Loucy (cell line): ENCODE data around the gene CNIH3.

Source experiments
- H2AFZ ChIP-seq: fragments of 200-600 bp; sonication (generic); 2 replicates; pipeline ENCODE4 v1.6.0; 2016; ENCODE audit warnings: antibody characterized with exemption, mild to moderate bottlenecking, low read length, moderate library complexity
- H3F3A ChIP-seq: fragments of 200-600 bp; 2 replicates; pipeline ENCODE4 v1.6.0; 2016; ENCODE audit warnings: antibody characterized with exemption, low read depth, mild to moderate bottlenecking
- H3K27me3 ChIP-seq: fragments of 200-600 bp; sonication (generic); 2 replicates; pipeline ENCODE4 v1.6.1; 2014; ENCODE audit warnings: low read length, mild to moderate bottlenecking; ENCODE audit not compliant: insufficient read depth, poor library complexity, severe bottlenecking
- H3K36me3 ChIP-seq: fragments of 200-600 bp; sonication (generic); 2 replicates; pipeline ENCODE4 v1.6.1; 2016; ENCODE audit warnings: low read length; ENCODE audit not compliant: insufficient read depth
- H3K4me1 ChIP-seq: fragments of 200-600 bp; sonication (generic); 2 replicates; pipeline ENCODE4 v1.5.1; 2014; ENCODE audit warnings: low read length, mild to moderate bottlenecking; ENCODE audit not compliant: insufficient read depth, poor library complexity, severe bottlenecking
- H3K4me2 ChIP-seq: fragments of 200-600 bp; sonication (generic); 2 replicates; pipeline ENCODE4 v1.6.0; 2014; ENCODE audit warnings: antibody characterized with exemption, low read length, low read depth, mild to moderate bottlenecking; ENCODE audit not compliant: poor library complexity, severe bottlenecking
- H3K4me3 ChIP-seq: fragments of 200-600 bp; sonication (generic); 2 replicates; pipeline ENCODE4 v1.5.1; 2014; ENCODE audit warnings: low read length, mild to moderate bottlenecking, mixed read lengths; ENCODE audit not compliant: poor library complexity, severe bottlenecking
- H3K79me2 ChIP-seq: fragments of 200-600 bp; sonication (generic); 2 replicates; pipeline ENCODE4 v1.6.1; 2014; ENCODE audit warnings: low read length; ENCODE audit not compliant: insufficient read depth
- H3K9ac ChIP-seq: fragments of 200-600 bp; sonication (generic); 2 replicates; pipeline ENCODE4 v1.6.0; 2014; ENCODE audit warnings: mild to moderate bottlenecking, low read depth, low read length, moderate library complexity; ENCODE audit not compliant: poor library complexity, severe bottlenecking
- H3K9me2 ChIP-seq: fragments of 200-600 bp; sonication (generic); replicated peaks from 2 replicates; pipeline ENCODE4 v1.6.1; 2016; ENCODE audit warnings: low read depth, low read length, mixed read lengths
- H3K9me3 ChIP-seq: fragments of 200-600 bp; sonication (generic); 2 replicates; pipeline ENCODE4 v1.6.1; 2014; ENCODE audit warnings: mild to moderate bottlenecking, antibody characterized with exemption, low read length, low read depth; ENCODE audit not compliant: insufficient read depth
- H4K20me1 ChIP-seq: fragments of 200-600 bp; sonication (generic); 2 replicates; pipeline ENCODE4 v1.6.0; 2014; ENCODE audit warnings: antibody characterized with exemption, low read length, mild to moderate bottlenecking; ENCODE audit not compliant: insufficient read depth, poor library complexity, severe bottlenecking
- EZH2phosphoT487 ChIP-seq: fragments of 200-600 bp; IDR thresholded peaks from 2 replicates; pipeline ENCODE4 v1.6.1; 2018; ENCODE audit warnings: antibody characterized with exemption, mild to moderate bottlenecking, moderate library complexity, borderline replicate concordance
- TF ChIP-seq, protein P1 (sequence below): fragments of 200-600 bp; sonication (generic); conservative IDR thresholded peaks from 2 replicates; pipeline ENCODE4 v1.5.1; 2014; ENCODE audit warnings: mild to moderate bottlenecking, antibody characterized with exemption, low read length

CNIH3 gene

DNA sequence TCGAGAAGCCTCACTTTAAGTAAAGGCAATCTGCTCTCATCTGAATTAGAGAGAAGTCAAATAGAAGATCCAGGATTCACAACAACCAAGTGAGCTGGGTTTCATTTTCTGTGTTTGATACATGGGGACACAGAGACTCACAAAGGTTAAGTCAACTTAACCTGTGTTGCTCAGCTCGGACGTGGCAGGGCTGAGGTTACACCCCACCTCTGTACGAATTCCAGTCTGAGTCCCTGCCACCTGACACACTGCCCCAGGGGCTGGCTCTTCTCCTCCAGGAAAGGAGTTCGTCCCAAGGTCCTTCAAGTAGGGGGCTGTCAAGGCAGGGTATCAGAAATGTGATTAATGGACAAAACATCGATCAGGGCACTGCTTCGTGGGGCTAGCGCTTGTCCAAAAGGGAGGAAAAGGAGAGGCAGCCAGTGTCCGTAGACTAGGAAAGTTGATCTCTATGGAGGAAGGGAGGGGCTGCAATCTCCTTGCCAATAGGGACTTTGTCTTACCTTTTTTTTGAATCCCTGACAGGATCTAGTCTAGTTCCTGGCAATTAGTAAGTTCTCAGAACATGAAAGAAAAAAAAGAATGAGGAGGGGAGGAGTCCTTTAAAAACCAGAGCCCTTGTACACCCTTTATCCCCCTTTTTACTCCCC lies 116.4 kb downstream of the CNIH3 start:
- no peak overlapping the region for H3K4me2 ChIP-seq

DNA sequence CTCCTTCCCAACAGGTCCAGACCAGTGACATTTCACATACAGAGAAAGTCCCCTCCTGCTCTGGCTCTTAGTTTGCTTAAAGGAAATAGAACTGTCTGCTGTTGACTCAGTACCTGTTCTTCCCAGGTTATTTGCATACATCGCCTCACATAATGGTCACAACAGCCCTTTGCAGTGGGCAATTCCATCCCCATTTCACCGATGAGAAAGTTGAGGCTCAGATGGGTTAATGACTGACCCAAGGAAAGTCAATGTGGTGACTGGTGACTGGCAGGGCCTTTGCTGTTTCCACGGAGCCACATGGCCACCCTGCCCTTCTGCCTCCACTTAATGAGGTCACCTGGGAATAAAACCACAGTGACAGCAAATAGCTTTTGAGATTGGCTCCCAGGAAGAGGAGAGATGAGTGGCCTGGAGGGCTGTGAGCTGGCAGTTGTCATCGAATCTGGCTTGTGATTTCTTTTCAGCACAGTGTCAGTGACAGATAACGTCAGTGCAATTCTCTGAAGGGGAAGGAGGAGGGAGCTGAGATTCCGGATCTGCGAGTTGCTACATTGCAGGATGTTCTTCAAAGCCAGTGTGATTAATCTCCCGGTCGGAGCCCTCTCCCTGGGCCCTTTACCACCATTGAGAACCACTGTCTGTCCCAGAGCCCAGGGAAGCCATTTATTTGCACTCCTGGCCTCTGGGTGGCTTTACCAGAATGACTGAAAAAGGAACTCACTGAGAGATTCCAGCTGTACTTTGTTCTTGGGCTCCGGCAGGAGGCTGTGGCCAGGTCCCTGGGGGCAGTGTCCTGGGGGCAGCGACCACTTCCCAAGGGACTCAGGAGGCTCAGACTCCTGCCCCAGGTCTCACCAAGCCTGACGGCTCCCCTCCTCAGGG lies 117.2 kb downstream of the CNIH3 start:
- TF ChIP-seq, protein P1, sequence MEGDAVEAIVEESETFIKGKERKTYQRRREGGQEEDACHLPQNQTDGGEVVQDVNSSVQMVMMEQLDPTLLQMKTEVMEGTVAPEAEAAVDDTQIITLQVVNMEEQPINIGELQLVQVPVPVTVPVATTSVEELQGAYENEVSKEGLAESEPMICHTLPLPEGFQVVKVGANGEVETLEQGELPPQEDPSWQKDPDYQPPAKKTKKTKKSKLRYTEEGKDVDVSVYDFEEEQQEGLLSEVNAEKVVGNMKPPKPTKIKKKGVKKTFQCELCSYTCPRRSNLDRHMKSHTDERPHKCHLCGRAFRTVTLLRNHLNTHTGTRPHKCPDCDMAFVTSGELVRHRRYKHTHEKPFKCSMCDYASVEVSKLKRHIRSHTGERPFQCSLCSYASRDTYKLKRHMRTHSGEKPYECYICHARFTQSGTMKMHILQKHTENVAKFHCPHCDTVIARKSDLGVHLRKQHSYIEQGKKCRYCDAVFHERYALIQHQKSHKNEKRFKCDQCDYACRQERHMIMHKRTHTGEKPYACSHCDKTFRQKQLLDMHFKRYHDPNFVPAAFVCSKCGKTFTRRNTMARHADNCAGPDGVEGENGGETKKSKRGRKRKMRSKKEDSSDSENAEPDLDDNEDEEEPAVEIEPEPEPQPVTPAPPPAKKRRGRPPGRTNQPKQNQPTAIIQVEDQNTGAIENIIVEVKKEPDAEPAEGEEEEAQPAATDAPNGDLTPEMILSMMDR, result no peak
- TF ChIP-seq EZH2phosphoT487, result no peak
- Histone ChIP-seq H3K27me3 (no peaks in the 10 kb centered on the region), H4K20me1 (no peaks in the 10 kb centered on the region), H3K4me1 (peaks cover 10% of the 10 kb centered on the region), H3K4me2 (no peak overlapping the region), H3K36me3 (peaks cover 3% of the 10 kb centered on the region; the same call in 1 of the 2 replicates), H3K4me3 (no peak overlapping the region), H2AFZ (no peak overlapping the region), H3F3A (no peaks in the 10 kb centered on the region), H3K9me3 (no peaks in the 10 kb centered on the region), H3K79me2 (no peaks in the 10 kb centered on the region), H3K9ac (no peak overlapping the region), H3K9me2 (no peaks in the 10 kb centered on the region)

More for the DNA sequence above, 116.4 kb downstream of the CNIH3 start:
- no peaks in the 10 kb centered on the region for H4K20me1 ChIP-seq
- no peak overlapping the region for H3K9ac ChIP-seq
- H3K4me3 ChIP-seq, result no peak overlapping the region
- no peak for TF ChIP-seq EZH2phosphoT487
- TF ChIP-seq, protein P1, result no peak
- H3F3A ChIP-seq, result no peaks in the 10 kb centered on the region
- H3K36me3 ChIP-seq, result peaks cover 3% of the 10 kb centered on the region; the same call in 1 of the 2 replicates
- H3K4me1 ChIP-seq, result peaks cover 10% of the 10 kb centered on the region
- no peak overlapping the region for H2AFZ ChIP-seq
- no peaks in the 10 kb centered on the region for H3K79me2 ChIP-seq
- H3K9me2 ChIP-seq, result no peaks in the 10 kb centered on the region
- H3K27me3 ChIP-seq, result no peaks in the 10 kb centered on the region
- H3K9me3 ChIP-seq, result no peaks in the 10 kb centered on the region

DNA sequence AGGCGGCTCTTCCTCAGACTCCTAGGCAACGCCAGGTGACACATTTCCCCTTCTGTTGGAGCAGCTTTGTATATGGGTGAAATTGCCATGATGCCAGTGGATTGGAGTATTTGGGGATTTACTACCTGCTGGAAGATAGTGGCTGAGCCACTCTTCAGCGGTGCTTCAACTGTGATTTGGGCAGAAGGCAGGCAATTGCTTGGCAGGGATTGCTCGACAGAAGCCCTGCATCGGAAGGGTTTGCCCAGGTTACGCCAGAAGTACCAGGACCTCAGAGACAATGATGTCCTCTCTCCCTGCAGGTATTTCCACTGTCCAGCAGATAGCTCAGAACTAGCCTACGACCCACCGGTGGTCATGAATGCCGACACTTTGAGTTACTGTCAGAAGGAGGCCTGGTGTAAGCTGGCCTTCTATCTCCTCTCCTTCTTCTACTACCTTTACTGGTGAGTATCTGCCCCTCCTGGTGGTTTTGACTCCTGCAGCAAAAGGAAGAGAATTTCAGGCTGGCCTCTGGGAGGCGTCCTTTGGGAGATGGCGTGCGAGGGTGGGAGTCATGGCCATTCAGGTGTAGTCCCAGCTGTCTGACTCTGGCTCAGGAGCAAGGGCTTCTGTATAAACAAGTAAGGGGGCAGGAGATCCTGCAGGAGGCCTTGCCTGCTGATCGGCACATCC lies 118.3 kb downstream of the CNIH3 start:
- peaks cover 10% of the 10 kb centered on the region for H3K4me1 ChIP-seq
- no peaks in the 10 kb centered on the region for H3K9me2 ChIP-seq
- peaks cover 3% of the 10 kb centered on the region; the same call in 1 of the 2 replicates for H3K36me3 ChIP-seq
- TF ChIP-seq EZH2phosphoT487, result no peak
- TF ChIP-seq, protein P1, result peak; percentile 53
- H3K9me3 ChIP-seq, result no peaks in the 10 kb centered on the region
- no peaks in the 10 kb centered on the region for H3K27me3 ChIP-seq
- H3K4me2 ChIP-seq, result no peak overlapping the region
- H3K4me3 ChIP-seq, result no peak overlapping the region
- H3F3A ChIP-seq, result no peaks in the 10 kb centered on the region
- no peak overlapping the region for H2AFZ ChIP-seq
- H3K9ac ChIP-seq, result no peak overlapping the region
- H3K79me2 ChIP-seq, result no peaks in the 10 kb centered on the region
- H4K20me1 ChIP-seq, result no peaks in the 10 kb centered on the region
